Stimulated activated CD4-positive, alpha-beta T cell treated with anti-CD3 and anti-CD28 coated beads, TNF-alpha, amount 100 ng/mL, for 4 hours (primary cell): ENCODE data around the gene FANCE.
A peak's percentile ranks its signal among the peaks of the same experiment; 100 is the strongest.
"Not testable (repeated sequence)": the region's sequence is repeated elsewhere in the genome, so short reads cannot be mapped to it uniquely, and the experiment has no call there.

Experiments used
- DNase-seq, 3 experiments: peaks; one replicate each; pipeline ENCODE4 v3.0.0-alpha.2; 2020; ENCODE audit warnings: low read depth in 3 of 3

The FANCE gene

DNA sequence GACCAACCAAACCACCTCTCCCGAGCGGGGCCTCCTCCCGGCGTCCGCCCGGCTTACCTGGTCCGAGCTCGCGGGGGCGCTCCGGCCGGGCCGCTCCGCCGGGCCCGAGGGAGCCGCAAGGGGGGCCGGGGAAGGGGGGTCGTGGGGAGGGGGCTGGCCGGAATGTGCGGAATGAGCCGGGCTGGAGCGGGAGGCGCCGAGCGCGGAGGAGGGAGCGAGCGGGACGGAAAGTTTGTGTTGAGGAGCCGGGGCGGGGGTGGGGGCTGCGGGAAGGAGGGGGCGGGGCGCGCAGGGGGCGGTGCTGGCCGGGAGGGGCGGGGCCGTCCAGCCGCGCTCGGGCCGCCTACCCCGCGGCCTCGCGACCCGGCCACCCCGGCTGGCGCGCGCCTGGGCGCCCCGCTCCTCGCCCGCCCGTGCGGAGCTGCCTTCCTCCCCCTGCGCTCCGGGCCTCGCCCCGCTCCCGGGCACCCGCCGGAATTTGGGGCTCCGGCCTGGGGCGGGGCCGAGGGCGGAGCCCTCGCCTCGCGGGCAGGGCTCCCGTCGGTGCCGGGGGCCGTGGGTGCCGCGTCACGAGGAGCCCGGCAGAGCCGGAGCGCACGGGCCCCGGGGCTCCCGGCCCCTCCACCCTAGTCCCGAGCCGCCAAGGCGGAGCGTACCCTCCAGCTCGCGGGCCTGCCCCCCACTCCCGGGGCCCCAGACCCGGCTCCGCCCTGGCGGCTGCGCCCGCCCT lies 44.9 kb downstream of the FANCE start, which contains the start of gene TEAD3:
Gene TEAD3 (minus strand): TSS at position 239 of the 730 bp plus-strand sequence.
- peak in 2 of 3 experiments; percentile 20 to 49 for DNase-seq

DNA sequence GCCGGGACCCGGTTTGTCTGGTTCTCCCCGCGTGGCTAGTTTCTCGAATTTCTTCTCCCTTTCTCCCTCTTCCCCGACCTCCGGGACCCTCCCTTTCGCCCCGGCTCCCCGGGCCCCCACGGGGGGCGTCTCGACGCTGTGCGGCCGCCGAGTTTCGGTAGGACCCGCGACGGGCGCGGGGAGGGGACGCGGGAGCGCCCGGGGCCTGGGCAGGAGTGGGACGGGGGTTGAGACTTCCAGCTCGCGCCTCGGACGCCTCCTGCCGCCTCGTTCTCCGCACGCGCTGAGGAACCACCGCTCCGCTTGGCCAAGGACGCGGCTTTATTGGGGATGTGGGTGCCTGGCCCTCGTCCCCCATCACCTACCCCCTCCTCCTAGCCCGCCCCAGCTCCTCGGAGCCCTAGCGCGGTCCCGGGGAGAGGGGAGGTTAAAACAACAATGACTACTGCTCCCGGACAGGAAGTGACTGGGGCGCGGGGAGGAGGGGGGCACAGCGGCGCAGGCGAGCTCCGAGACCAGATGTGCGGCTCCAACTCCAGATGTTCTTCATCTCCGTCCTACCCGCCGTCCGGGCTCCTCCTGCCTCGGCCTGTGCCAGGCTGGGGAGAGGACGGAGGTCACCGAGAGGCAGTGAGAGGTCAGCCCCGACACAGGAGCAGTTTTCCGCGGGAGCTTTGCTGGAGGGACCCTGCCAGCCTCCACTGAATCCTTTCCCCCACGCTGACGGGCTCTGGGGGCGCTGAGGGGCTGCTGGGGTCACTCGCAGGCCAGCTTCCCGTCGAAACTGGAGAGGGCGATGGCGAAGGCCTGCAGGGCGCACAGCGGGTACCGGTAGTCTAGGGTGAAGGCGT lies 45.7 kb downstream of the FANCE start:
- peak in 1 of 3 experiments; percentile 29 for DNase-seq

DNA sequence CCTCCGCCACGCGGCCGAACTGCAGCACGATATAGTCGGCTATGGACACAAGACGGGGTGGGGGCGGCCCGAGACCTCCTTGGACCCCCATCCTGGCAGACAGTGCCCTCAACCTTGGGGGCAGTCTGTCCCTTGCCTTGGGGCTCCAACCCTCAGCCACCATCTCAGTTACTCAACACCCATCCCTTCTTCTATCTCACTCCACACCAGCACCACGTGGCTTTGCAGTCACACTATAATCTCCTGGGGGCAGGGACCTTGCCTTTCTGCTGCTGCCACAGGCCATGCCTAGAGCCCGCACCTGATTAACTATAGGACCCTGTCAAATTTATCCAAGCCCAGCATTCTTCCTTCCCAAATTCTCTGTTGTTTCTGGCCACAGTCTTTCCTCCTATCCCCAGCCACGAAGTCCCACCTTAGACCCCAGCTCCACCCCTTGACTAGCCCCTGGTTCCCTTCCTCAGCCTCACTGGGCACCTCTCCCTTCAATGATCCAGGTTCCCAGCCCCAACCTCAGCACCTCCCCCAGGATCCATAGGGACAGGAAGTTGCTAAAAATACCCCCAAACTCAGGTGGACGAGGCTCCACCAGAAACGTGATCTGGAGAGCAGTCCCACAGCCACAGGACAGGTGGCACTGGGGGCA lies 46.4 kb downstream of the FANCE start:
- DNase-seq, result no peak

DNA sequence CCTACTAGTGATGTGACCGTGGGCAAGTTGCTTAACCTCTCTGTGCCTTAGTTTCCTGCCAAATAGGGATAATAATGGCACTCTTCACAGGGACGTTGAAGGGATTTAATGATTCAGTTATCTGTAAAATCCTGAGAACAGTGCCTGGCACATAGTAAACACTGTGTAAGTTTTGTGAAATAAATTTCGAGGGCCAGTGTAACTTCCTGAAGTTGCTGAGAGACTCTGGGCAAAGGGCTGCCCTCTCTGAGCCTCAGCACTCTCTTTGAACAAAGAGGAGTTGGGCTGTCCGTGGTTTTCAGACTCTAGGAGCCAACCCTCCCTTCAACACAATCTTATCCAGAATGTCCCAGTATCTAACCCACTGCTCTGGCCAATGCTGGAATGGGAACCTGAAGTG lies 47.2 kb downstream of the FANCE start:
- DNase-seq, result no peak

DNA sequence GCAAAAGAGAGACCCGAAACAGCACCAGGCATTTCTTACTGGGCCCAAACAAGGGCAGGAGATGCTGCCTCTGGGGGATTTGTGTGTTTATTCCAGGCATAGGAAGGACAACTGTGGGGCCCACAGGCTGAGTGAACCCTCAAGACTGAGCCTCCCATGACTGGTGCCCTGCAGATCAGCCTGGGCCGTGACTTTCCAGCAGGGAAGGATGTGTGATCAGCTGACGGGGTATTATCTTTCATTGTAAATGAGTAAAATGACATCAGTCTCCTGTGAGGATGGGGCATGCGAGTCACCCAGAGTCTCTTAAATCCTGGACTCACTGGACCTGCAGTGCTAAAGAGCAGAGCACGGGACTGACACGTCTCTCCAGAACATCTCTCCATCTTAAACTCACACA lies 48.6 kb downstream of the FANCE start:
- no peak for DNase-seq

DNA sequence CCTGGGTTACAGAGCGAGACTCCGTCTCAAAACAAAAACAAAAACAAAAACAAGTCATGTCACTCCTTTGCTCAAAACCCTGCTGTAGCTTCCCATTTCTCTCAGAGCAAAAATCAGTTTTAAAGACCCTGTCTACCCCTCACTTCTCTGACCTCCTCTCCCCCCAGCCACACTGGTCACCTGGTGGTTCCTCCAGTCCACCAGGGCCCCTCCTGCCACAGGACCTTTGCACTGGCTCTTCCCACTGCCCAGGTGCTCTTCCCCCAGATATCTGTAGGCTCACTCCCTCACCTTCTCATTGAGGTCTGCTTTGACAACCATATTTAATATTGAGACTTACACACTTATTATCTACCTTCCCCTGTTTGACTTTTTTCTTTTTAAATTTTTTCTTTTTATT lies 49.6 kb downstream of the FANCE start:
- DNase-seq, result no peak

DNA sequence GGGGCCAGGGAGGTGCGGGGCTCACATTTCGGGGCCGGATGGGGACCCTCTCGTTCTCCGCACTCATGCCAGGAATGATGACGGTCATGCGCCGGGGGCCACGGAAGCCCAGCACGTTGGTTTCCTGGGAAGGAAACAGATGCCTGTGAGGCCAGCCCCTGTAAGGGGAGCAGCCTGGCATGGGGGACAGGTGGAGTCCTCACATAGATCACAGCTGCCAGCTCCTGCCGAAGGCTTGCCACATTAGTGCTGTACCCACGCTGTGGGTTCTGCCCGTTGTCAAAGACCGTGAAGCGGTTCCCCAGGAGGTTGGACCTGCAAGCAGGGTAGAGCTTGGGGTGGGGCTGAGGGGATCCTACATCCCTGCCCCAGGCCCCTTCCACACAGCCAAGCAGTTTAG lies 51.4 kb downstream of the FANCE start:
- DNase-seq, result no peak

DNA sequence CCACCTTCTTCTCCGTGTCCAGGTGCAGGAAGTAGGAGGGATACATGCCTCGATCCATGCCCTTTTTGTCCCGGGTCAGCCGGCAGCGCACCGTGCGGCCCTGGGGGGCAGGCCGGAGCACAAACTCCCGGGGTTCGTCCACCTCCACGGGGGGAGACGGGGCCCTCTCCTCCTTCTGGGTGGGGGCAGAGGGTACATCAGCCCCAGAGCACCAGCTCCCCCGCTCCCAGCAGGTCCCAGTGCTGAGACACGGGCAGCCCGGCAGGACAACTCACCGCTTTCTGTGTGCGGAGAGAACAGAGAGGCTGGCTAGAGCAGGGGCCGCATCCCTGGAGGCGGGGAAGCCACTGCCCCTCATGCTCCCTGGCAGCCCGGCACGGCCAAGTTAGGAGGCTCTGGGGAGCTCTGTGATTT lies 53.9 kb downstream of the FANCE start:
- no peak for DNase-seq

DNA sequence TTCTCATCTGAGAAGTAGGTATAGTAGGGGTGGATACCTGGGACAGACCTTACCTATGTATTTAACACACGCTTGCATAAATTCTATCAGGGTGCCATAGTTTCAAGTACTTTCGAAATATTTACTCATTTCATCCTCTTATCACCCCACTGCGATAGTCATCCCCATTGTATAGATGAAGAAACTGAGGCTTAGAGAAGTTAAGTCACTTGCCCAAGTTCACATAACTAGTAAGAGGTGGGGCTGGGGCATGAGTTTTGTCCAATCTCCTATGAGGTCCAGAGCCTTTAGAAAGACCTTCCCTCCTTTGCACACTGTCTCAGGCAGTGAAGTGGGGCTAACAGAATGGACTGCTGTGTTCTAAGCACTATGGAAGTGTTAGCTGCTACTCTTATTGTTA lies 54.4 kb downstream of the FANCE start:
- no peak for DNase-seq

DNA sequence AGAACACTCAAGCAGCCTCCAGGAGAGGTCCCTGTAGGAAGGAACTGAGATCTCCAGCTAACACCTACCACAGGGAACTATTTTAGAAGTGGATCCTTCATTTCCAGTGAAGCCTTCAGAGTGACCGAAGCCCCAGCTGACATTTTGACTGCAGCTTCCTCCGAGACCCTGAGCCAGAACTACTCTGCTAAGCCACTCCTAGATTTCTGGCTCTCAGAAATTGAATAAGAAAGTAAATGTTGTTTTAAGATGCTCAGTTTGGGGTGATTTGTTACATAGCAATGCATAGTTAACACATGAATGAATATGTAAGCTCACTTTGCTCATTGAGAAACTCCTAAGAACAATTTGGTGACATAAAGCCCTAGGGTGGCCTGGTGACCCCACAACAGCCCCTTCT lies 55.1 kb downstream of the FANCE start:
- DNase-seq, result no peak

DNA sequence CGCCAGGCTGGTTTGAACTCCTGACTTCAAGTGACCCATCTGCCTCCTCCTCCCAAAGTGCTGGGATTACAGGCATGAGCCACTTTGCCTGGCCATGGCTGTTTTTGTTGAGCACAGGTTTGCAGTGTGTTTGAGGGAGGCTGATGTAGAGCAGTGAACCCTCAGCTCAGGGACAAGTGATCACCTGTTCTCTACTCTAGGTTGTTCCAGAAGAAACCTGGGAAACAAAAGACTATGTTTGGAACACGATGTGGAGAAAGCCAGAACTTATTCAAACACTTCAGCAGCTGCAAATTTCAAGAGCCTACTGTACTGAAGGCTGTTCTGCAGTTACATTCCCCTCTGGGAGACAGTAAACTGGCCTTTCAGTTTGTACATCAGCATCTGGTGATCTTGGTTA lies 55.9 kb downstream of the FANCE start:
- no peak for DNase-seq

DNA sequence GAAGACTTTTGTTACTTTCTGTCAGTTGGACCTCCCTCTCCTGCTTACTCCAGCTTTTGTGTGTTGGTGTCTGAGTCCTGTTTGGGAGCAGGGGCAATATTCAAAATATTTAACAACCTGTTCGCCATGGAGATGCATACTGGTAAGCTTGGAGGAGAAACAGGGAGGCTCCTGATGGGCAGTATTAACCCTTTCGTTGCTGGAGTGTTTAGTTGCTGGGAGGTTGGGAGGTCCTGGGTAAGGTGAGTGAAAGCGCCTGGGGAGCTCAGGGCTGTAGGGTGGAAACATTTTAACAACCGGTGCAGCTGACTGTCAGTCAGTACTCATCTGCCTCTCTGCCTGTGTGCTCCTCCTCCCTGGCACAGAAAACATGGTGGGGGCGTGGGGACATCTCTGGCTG lies 56.4 kb downstream of the FANCE start:
- DNase-seq, result no peak

DNA sequence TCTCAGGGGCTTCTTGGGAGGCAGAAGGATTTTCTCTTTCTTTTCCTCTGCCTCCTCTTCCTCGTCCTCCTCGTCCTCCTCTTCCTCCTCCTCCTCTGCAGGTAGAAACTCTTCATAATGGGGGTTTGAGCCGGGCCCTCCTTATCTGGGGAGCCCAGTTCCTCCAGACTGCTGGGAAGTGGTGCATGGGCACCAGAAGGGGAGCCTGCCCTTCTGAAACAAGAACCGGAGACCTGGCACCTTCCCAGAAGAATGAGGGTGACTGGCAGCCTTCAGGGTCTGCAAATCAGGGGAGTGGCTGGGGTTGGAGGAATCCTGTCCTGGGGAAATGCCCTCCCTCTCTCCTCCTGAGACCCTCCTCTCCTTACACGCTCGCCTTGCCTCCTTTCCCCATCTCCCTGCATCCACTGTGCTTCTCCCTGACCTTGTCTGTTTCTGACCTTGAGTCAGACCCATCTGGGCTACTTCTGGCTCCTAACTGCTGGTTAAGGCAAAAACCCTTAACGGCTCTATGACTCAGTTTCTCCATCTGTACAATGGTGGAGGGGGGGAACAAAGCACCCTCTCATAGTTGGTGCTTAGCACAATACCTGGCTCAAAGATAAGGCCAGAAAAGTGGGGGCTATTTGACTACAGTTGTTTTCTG lies 58.9 kb downstream of the FANCE start:
- DNase-seq, result no peak

DNA sequence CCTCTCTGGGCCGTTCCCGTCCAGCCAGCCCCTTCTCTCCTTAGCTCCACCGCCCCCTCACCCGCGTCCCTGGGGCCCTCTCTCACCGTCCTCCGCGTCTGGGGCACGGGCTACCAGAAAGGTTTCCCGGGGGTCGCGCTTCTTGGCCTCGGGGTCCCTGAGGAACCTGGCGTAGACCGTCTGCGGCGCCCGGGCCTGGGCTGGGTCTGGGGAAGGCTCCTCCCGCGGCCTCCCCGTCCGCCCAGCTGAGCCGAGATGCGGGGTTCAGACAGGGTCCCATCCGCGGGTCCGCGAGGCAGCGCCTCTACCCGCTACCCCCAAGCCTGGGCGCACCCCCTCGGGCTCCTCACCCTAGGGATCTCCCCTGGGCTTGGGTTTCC lies 59.4 kb downstream of the FANCE start:
- DNase-seq, result no peak

DNA sequence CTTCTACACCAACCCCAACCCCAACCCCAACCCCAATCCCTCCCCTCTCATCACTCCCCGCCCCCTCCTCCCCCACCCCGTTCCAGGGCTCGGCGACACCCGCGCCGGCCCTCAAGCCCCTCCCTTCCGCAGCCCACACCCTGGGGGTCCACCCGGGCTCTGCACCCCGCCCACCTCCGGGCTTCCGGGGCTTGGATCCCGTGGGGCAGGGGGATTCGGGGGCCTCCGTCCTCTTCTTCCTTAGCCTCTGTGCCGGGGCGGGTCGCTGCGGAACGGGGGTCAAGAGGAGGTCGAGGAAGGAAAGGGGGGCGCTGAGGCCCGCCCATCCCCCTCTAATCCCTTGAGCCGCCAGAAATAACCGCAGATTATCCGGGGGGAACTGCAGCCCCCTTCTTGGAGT lies 59.9 kb downstream of the FANCE start:
- no peak for DNase-seq

DNA sequence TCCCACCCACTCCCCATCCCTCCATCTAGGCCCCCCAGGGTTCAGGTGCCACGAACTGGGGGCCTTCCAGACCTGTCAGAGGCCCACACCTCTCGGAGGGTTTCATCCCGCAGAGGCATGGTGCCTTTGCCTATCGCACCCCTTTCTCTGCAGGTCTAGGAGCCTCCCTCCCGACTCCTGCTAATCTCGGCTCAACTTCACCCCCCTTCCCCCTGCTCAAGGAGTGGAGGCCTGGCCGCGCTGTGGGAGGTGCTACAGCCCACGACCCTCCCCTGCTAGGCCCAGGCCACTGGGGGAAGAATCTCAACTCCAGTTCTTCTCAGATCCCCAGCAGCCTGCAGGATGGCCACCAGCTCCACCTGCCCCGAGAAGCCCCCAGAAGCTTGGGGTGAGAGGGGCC lies 60.6 kb downstream of the FANCE start, which contains the start of gene TULP1:
Gene TULP1 (minus strand): TSS at position 157 of the 400 bp plus-strand sequence. CDS start 38 bp downstream, at position 119.
- no peak for DNase-seq

DNA sequence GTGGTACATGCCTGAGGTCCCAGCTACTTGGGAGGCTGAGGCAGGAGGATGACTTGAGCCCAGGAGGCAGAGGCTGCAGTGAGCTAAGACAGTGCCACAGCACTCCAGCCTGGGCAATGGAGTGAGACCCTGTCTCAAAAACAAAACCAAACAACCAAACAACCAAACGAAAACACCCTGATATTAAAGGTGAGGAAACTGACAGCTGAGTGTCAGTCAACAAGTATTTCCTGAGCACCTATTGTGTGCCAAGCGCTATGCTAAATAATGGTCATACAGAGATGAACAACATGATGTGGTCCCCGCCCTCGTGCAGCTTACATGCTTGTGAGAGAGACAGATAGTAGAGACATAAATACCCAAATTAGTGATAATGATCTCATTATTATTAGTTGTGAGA lies 62.4 kb downstream of the FANCE start:
- DNase-seq, result no peak

DNA sequence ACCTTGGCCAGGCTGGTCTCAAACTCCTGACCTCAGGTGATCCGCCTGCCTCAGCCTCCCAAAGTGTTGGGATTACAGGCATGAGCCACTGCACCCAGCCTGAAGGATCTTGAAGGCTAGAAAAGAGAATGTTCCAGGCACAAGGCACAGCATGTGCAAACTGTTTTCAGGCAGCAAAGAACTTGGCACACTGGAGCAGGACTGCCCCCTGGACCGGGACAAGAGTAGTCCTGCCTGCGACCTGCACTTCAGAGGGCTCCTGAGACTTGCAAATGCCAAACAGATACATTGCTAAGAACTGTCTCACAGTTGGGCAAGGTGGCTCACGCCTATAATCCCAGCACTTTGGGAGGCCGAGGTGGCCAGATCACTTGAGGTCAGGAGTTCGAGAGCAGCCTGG lies 63.8 kb downstream of the FANCE start:
- not testable (repeated sequence) for DNase-seq
